ENCODE data around the gene NCOA7. TPM values are rescaled to one million over a fixed set of nuclear protein-coding genes. Genes with fewer than 3 reads are reported as not detected.

Gene NCOA7
- total and polyA plus RNA-seq, 2 of the 8 experiments (the other 6 are each of a cell fraction or from before 2014, with no cell fraction given), result 2.6 to 10.7 TPM

DNA sequence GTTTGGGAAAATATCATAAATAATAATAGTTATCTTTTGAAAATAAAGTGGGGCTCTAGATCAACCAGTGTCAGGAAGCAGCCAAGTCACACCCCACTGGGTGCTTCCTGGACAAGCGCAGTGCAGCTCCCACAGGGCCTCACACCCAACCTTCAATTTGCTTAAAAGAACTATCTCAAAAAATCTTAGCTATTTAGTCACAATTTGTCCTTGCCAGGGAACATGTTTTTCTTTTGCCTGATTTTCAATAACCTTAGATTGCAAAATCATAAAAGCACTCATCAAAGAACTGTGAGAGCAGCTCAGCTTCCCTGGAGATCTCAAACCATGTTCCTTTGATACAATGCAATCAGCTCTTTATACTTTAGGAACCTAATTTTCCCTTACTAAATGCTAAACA, 1.6 kb upstream of the NCOA7 start:
- H2BK12ac ChIP-seq (ENCODE audit: low read depth, low read length), result no peak overlapping the region
- 86% methylated on average over 1 of the region's 1 CpG; no CpG with 5 or more reads in 1 of the 2 experiments for WGBS, 2 experiments (ENCODE audit: extremely low coverage in 1 of 2, insufficient coverage in 1 of 2, insufficient read length in 1 of 2, insufficient replicate concordance in 2 of 2, low coverage in 1 of 2, low lambda C conversion rate in 2 of 2, missing lambda C conversion rate in 1 of 2)
- H4K20me1 ChIP-seq (replicated peaks in 1 of 2; ENCODE audit: control insufficient read depth in 1 of 2, insufficient read depth in 2 of 2, low read length in 2 of 2), result no peaks in the 10 kb centered on the region
- no peak overlapping the region for H2BK120ac ChIP-seq (replicated peaks; ENCODE audit: low read depth, low read length)
- H3K9ac ChIP-seq (replicated peaks in 1 of 4; ENCODE audit: extremely low read depth in 1 of 4, low read depth in 3 of 4, low read length in 3 of 4), result no peak overlapping the region
- 0 out of 4 replicates have a peak, but pooled peaks cover 0 to 5% of the 10 kb centered on the region in 2 experiments for H3K79me2 ChIP-seq (ENCODE audit: control insufficient read depth in 1 of 2, insufficient read depth in 2 of 2, low read length in 2 of 2)
- FAIRE-seq (no peak), DNase-seq (ENCODE audit: low read depth in 1 of 2, low spot score in 2 of 2) (no peak)
- no peaks in the 10 kb centered on the region for H3K79me1 ChIP-seq (ENCODE audit: low read depth, low read length)
- no peak overlapping the region for H3K56ac ChIP-seq (replicated peaks; ENCODE audit: insufficient read length, low read depth, low read length)
- H3K9me3 ChIP-seq (ENCODE audit: insufficient read depth in 2 of 2, low read depth in 1 of 2, low read length in 1 of 2), result no peaks in the 10 kb centered on the region
- peak overlapping the region in 1 of 4 experiments; percentile 75; a peak in 1 of 8 replicates for H3K4me3 ChIP-seq (ENCODE audit: extremely low read depth in 1 of 4, insufficient read depth in 2 of 4, low read depth in 3 of 4, low read length in 4 of 4)
- H2AFZ ChIP-seq (ENCODE audit: low read length), result no peak overlapping the region
- TF ChIP-seq SUZ12 (IDR thresholded peaks at IDR 0.05; ENCODE audit: low read length) (no peak), KDM1A (IDR thresholded peaks at IDR 0.05; ENCODE audit: borderline replicate concordance, low read length) (no peak), POLR2AphosphoS5 (IDR thresholded peaks at IDR 0.05; ENCODE audit: low read depth, low read length) (no peak), SP2 (IDR thresholded peaks at IDR 0.05; ENCODE audit: low read length) (no peak), RFX5 (IDR thresholded peaks at IDR 0.05; ENCODE audit: borderline replicate concordance, low read depth, low read length) (no peak), TBP (IDR thresholded peaks at IDR 0.05; ENCODE audit: low read depth, low read length) (no peak), JUND (IDR thresholded peaks at IDR 0.05; ENCODE audit: low read length) (no peak), MAFK (IDR thresholded peaks at IDR 0.05; ENCODE audit: low read depth, low read length) (no peak), YY1 (IDR thresholded peaks at IDR 0.05; ENCODE audit: low read depth, low read length) (no peak), KDM4A (IDR thresholded peaks at IDR 0.05; ENCODE audit: low read depth, low read length, severe bottlenecking) (no peak), CREB1 (IDR thresholded peaks at IDR 0.05) (no peak), TCF12 (IDR thresholded peaks at IDR 0.05; ENCODE audit: low read depth, low read length) (no peak), BACH1 (IDR thresholded peaks at IDR 0.05; ENCODE audit: low read length) (no peak)
- no peak overlapping the region for H3K14ac ChIP-seq (ENCODE audit: insufficient read length)
- no peak overlapping the region for H2AK5ac ChIP-seq (ENCODE audit: low read depth, low read length)
- H2BK20ac ChIP-seq (ENCODE audit: low read length), result no peak overlapping the region
- CTCF ChIA-PET (ENCODE audit: partially characterized antibody), result interaction anchor here (0.6 to 6.2 kb wide), 12 partner anchors 9 to 597 kb away, joined by 3 to 77 read pairs (median 10); partner anchors contain the start of gene HINT3
- peaks cover 2 to 10% (median 4%) of the 10 kb centered on the region in 4 experiments; a peak in 4 of 7 replicates for H3K4me1 ChIP-seq (replicated peaks in 1 of 4; ENCODE audit: control insufficient read depth in 3 of 4, insufficient read depth in 4 of 4, low read length in 3 of 4)
- no peak overlapping the region for H4K5ac ChIP-seq (ENCODE audit: insufficient read length, low read depth, low read length)
- no peak overlapping the region for H3K4ac ChIP-seq (replicated peaks; ENCODE audit: insufficient read length, low read depth, low read length)
- POLR2A ChIA-PET (ENCODE audit: partially characterized antibody), result interaction anchor here (1.5 to 3.2 kb wide), 5 partner anchors 8 to 198 kb away, joined by 6 to 66 read pairs (median 12); partner anchors contain the start of gene TRMT11
- no peak overlapping the region for H3K18ac ChIP-seq (ENCODE audit: extremely low read depth, low read length)
- H2BK15ac ChIP-seq (ENCODE audit: low read length), result no peak overlapping the region
- H3K36me3 ChIP-seq (ENCODE audit: control insufficient read depth in 2 of 4, insufficient read depth in 4 of 4, low read length in 3 of 4), result no peaks in the 10 kb centered on the region
- no peak overlapping the region for H2BK5ac ChIP-seq (ENCODE audit: low read depth, low read length)
- H4K8ac ChIP-seq (ENCODE audit: extremely low read depth, insufficient read depth, low read length), result no peak overlapping the region
- no peak overlapping the region for H3K23ac ChIP-seq (ENCODE audit: insufficient read length)
- H3K23me2 ChIP-seq (ENCODE audit: low read depth, low read length), result peaks cover 11% of the 10 kb centered on the region
- H3K27ac ChIP-seq (ENCODE audit: low read depth, low read length), result no peak overlapping the region
- no peaks in the 10 kb centered on the region; a peak in 1 of 7 replicates for H3K27me3 ChIP-seq (replicated peaks in 1 of 4; ENCODE audit: control insufficient read depth in 3 of 4, extremely low read depth in 1 of 4, insufficient read depth in 3 of 4, low read length in 3 of 4)
- H3K4me2 ChIP-seq (ENCODE audit: insufficient read depth in 1 of 2, low read depth in 2 of 2, low read length in 2 of 2), result peak overlapping the region; percentile 73 to 89; a peak in 2 of 4 replicates
- no peak overlapping the region for H4K91ac ChIP-seq (replicated peaks; ENCODE audit: insufficient read length, low read length)
